K562 (cell line): ENCODE results near the gene PRPF6. TPM values are rescaled to one million over a fixed set of nuclear protein-coding genes. Genes with fewer than 3 reads are reported as not detected.

Experiments
- ATAC-seq: fragments of 200-7000 bp; cut with Tn5 transposase; 3 replicates; pipeline ENCODE4 v1.9.1; 2020; ENCODE audit warnings: moderate library complexity
- BruUV-seq: library from RNA; stranded (reverse); fragments of 400-500 nt; replicated peaks from 2 replicates; lab custom pipeline; 2021; lab: Mats Ljungman, UMichigan
- CTCF ChIA-PET: fragments of 300-600 bp; formaldehyde crosslinking; extraction: SDS; loops from one replicate; lab custom pipeline; 2021; ENCODE audit warnings: low intra/inter-chr PET ratio; lab: Yijun Ruan, JAX
- POLR2A ChIA-PET: fragments of 300-600, 350-650 bp; sonication (Branson Sonifier 250); formaldehyde crosslinking; extraction: SDS; loops from one replicate; lab custom pipeline; 2021; ENCODE audit warnings: antibody characterized with exemption, inconsistent platforms; lab: Yijun Ruan, JAX
- DNase-seq, 4 experiments: peaks; one replicate each; pipeline versions ENCODE4 v3.0.0 to v3.0.0-alpha.2; 2011 to 2018; ENCODE audit warnings: low spot score in 3 of 4, mixed read lengths in 3 of 4; ENCODE audit errors: extremely low read depth in 1 of 4
- FAIRE-seq: peaks from 2 replicates; lab custom pipeline; 2011; peaks lifted over from hg19 to GRCh38; lab: Jason Lieb, UNC
- H2AFZ ChIP-seq: 2 replicates; pipeline ENCODE4 v1.6.0; 2011; ENCODE audit warnings: low read depth, low read length, control low read depth, inconsistent platforms
- H3K27ac ChIP-seq: fragments of 200-600 bp; 3 replicates; pipeline ENCODE4 v1.8.0; 2011; ENCODE audit warnings: low read depth, mild to moderate bottlenecking, control low read depth, inconsistent platforms, low read length, moderate library complexity, mixed read lengths; ENCODE audit errors: extremely low read depth
- H3K27me3 ChIP-seq, 2 experiments: fragments of 300-600 bp in 1 of 2; 2 replicates in 1 of 2; 3 replicates in 1 of 2; pipeline versions ENCODE4 v1.6.0 to v1.8.0; 2011; ENCODE audit warnings: inconsistent platforms in 2 of 2, low read length in 2 of 2, mild to moderate bottlenecking in 1 of 2, mixed read lengths in 1 of 2, moderate library complexity in 1 of 2; ENCODE audit not compliant: control insufficient read depth in 2 of 2, insufficient read depth in 2 of 2
- H3K36me3 ChIP-seq: fragments of 300-600 bp; 3 replicates; pipeline ENCODE4 v1.8.0; 2011; ENCODE audit warnings: mild to moderate bottlenecking, low read length, inconsistent platforms; ENCODE audit not compliant: control insufficient read depth, insufficient read depth
- H3K4me1 ChIP-seq, 2 experiments: fragments of 200-600 bp in 1 of 2; replicated peaks in 1 of 2; 2 replicates in 1 of 2; 3 replicates in 1 of 2; pipeline versions ENCODE4 v1.5.1 to v1.8.0; 2011; ENCODE audit warnings: inconsistent platforms in 2 of 2, low read length in 2 of 2, mild to moderate bottlenecking in 1 of 2, mixed read lengths in 1 of 2, moderate library complexity in 1 of 2; ENCODE audit not compliant: control insufficient read depth in 2 of 2, insufficient read depth in 2 of 2
- H3K4me2 ChIP-seq: 2 replicates; pipeline ENCODE4 v1.6.1; 2011; ENCODE audit warnings: low read length, control low read depth, inconsistent platforms, mixed read lengths; ENCODE audit not compliant: insufficient read depth
- H3K4me3 ChIP-seq: fragments of 200-600 bp; sonication (generic), shearing (Covaris generic); 2 replicates; pipeline ENCODE4 v1.5.1; 2016; ENCODE audit warnings: control low read depth, inconsistent platforms
- H3K79me2 ChIP-seq: fragments of 200-600 bp; 3 replicates; pipeline ENCODE4 v1.8.0; 2011; ENCODE audit warnings: low read length, inconsistent platforms; ENCODE audit not compliant: control insufficient read depth, insufficient read depth
- H3K9ac ChIP-seq, 2 experiments: 2 replicates each; pipeline versions ENCODE4 v1.6.0 to v1.6.1; 2011; ENCODE audit warnings: low read depth in 2 of 2, low read length in 2 of 2, control low read depth in 1 of 2, inconsistent platforms in 1 of 2, mild to moderate bottlenecking in 1 of 2, mixed read lengths in 1 of 2; ENCODE audit not compliant: insufficient read depth in 1 of 2
- H3K9me1 ChIP-seq: one replicate; pipeline ENCODE4 v1.6.0; 2011; ENCODE audit warnings: inconsistent platforms, mild to moderate bottlenecking, low read length, moderate library complexity; ENCODE audit not compliant: control insufficient read depth, insufficient read depth
- H3K9me3 ChIP-seq: replicated peaks from 2 replicates; pipeline ENCODE4 v1.5.1; 2011; ENCODE audit warnings: low read depth, low read length, inconsistent platforms; ENCODE audit not compliant: control insufficient read depth, insufficient read depth
- H4K20me1 ChIP-seq: replicated peaks from 2 replicates; pipeline ENCODE4 v1.6.1; 2011; ENCODE audit warnings: low read length, inconsistent platforms, mixed read lengths; ENCODE audit not compliant: control insufficient read depth, insufficient read depth
- ESRRA ChIP-seq: fragments of 450-650 bp; IDR thresholded peaks from 2 replicates; pipeline ENCODE4 v1.6.1; 2014; ENCODE audit warnings: low read depth, mild to moderate bottlenecking, moderate library complexity, borderline replicate concordance
- POLR2G ChIP-seq: fragments of 200-400 bp; formaldehyde crosslinking; IDR thresholded peaks from 2 replicates; pipeline ENCODE4 v1.6.1; 2017; ENCODE audit warnings: low read depth, mild to moderate bottlenecking, antibody characterized with exemption, low read length, moderate library complexity
- SIX5 ChIP-seq, 2 experiments: IDR thresholded peaks; 2 replicates each; pipeline ENCODE4 v1.6.1; 2011; ENCODE audit warnings: low read length in 2 of 2, borderline replicate concordance in 1 of 2, low read depth in 1 of 2, mild to moderate bottlenecking in 1 of 2, moderate library complexity in 1 of 2; ENCODE audit not compliant: insufficient read depth in 1 of 2
- STAG1 ChIP-seq: sonication (generic); formaldehyde crosslinking; IDR thresholded peaks from 2 replicates; pipeline ENCODE4 v1.5.0; 2020; ENCODE audit warnings: missing genetic modification reagents, borderline replicate concordance
- TSC22D4 ChIP-seq: fragments of 450-650 bp; IDR thresholded peaks from 2 replicates; pipeline ENCODE4 v1.6.1; 2016; ENCODE audit warnings: missing genetic modification characterization, missing biosample characterization, control low read depth
- VEZF1 ChIP-seq: fragments of 200-800 bp; sonication (Bioruptor generic); IDR thresholded peaks from 2 replicates; pipeline ENCODE4 v1.6.1; 2017; ENCODE audit warnings: missing genetic modification characterization, missing compliant biosample characterization
- ZNF224 ChIP-seq: sonication (generic); formaldehyde crosslinking; IDR thresholded peaks from 2 replicates; pipeline ENCODE4 v1.8.0; 2022; ENCODE audit warnings: mild to moderate bottlenecking, missing genetic modification reagents
- ZNF354B ChIP-seq: fragments of 250-450 bp; sonication (Bioruptor Pico); IDR thresholded peaks from 2 replicates; pipeline ENCODE4 v1.4.0; 2020
- ZNF431 ChIP-seq: sonication (generic); formaldehyde crosslinking; IDR thresholded peaks from 2 replicates; pipeline ENCODE4 v1.8.0; 2022; ENCODE audit warnings: mild to moderate bottlenecking, missing genetic modification reagents
- whole genome bisulfite sequencing: fragments of 100-300 bp; shearing (Covaris generic); methylation state at CpG from one replicate; pipeline ENCODE4 v1.1.6; 2016; ENCODE audit warnings: low coverage, mixed read lengths; ENCODE audit not compliant: insufficient coverage; ENCODE audit errors: missing lambda C conversion rate; 5-methylcytosine and 5-hydroxymethylcytosine counted together
- in situ Hi-C: fragments of 300-500 bp; cut with MboI; formaldehyde crosslinking; loops from 4 replicates; pipeline ENCODE4 v1.15.0; 2018; ENCODE audit warnings: inconsistent platforms, mixed read lengths
- intact Hi-C: fragments of 100-400 bp; cut with micrococcal nuclease; formaldehyde crosslinking; loops from 2 replicates; pipeline ENCODE4 v1.14.2; 2022
- polyA plus RNA-seq, 8 experiments: library from polyadenylated mRNA; depleted of rRNA in 4 of 8; stranded (reverse) in 5 of 8; unstranded in 3 of 8; fragments of >200 nt; fragmentation: Nextera tagmentation in 2 of 8; fragmentation: Illumina TruSeq in 1 of 8; extraction: Ambion mirVana in 2 of 8; extraction: Trizol in 1 of 8; gene quantifications; 2 replicates each; pipeline versions ENCODE4 v1.2.1 to v1.2.3, GENCODE V29; 2011 to 2014; ENCODE audit warnings: inconsistent platforms in 1 of 8, missing spikeins in 1 of 8
- total RNA-seq, 7 experiments: library from RNA; depleted of rRNA in 6 of 7; stranded (reverse); fragments of >200 nt in 6 of 7; fragmentation: Illumina TruSeq in 2 of 7; extraction: Trizol in 2 of 7; gene quantifications; 2 replicates each; pipeline versions ENCODE4 v1.2.1 to v1.2.3, GENCODE V29; 2011 to 2021; ENCODE audit warnings: low replicate concordance in 1 of 7
- TF ChIP-seq, protein P1 (sequence below): fragments of 250-450 bp; sonication (Bioruptor Pico); IDR thresholded peaks from 2 replicates; pipeline ENCODE4 v1.5.0; 2021

PRPF6 gene
- total and polyA plus RNA-seq, 9 of the 15 experiments (the other 6 are each of a cell fraction or from before 2014, with no cell fraction given), result 4.2 to 83.2 (median 59.9) TPM

GRCh38 chr20:64047968-64048401, 67.1 kb downstream of the PRPF6 start (continued):
- no peak for TF ChIP-seq VEZF1
- TF ChIP-seq TSC22D4, result no peak
- no peak for TF ChIP-seq ESRRA
- peak; percentile 46; the same call in 1 of the 2 replicates for TF ChIP-seq POLR2G

GRCh38 chr20:64048402-64049044, 67.6 kb downstream of the PRPF6 start:
- intact Hi-C loops (no loop called here), in situ Hi-C loops (no loop called here)
- ChIA-PET CTCF (no interaction called here), POLR2A (interaction anchor here (1.0 to 1.1 kb wide), 2 partner anchors 9 kb away, joined by 3 read pairs; no protein-coding TSS in a partner anchor)
- Histone ChIP-seq H3K4me2 (peak overlapping the region; percentile 52; the same call in 1 of the 2 replicates), H2AFZ (no peak overlapping the region), H4K20me1 (no peaks in the 10 kb centered on the region), H3K9me3 (no peaks in the 10 kb centered on the region), H3K4me3 (peak overlapping the region; percentile 44), H3K9ac (peak overlapping the region; percentile 41 to 93; a peak in 3 of 4 replicates), H3K9me1 (peaks cover 4% of the 10 kb centered on the region), H3K79me2 (peaks cover 12% of the 10 kb centered on the region), H3K27ac (peak overlapping the region; percentile 54; the same call in 1 of the 3 replicates), H3K4me1 (peaks cover 35 to 80% of the 10 kb centered on the region in 2 experiments), H3K36me3 (peaks cover 12% of the 10 kb centered on the region; the same call in 1 of the 3 replicates), H3K27me3 (no peaks in the 10 kb centered on the region)
- DNase-seq (peak in 2 of 4 experiments; percentile 57), ATAC-seq (no peak), FAIRE-seq (no peak)
- BruUV-seq, result no TSS peak
- WGBS, result 6% methylated on average over 13 of the region's 101 CpGs
- TF ChIP-seq, protein P1, sequence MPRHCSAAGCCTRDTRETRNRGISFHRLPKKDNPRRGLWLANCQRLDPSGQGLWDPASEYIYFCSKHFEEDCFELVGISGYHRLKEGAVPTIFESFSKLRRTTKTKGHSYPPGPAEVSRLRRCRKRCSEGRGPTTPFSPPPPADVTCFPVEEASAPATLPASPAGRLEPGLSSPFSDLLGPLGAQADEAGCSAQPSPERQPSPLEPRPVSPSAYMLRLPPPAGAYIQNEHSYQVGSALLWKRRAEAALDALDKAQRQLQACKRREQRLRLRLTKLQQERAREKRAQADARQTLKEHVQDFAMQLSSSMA (CRISPR knock-in tag), result no peak
- no peak for TF ChIP-seq ZNF354B (CRISPR knock-in tag)
- TF ChIP-seq SIX5 (IDR thresholded peaks at IDR 0.05; ENCODE audit: borderline replicate concordance in 1 of 2, insufficient read depth in 1 of 2, low read depth in 1 of 2, low read length in 2 of 2), result no peak
- no peak for TF ChIP-seq ZNF224 (CRISPR knock-in tag)
- TF ChIP-seq STAG1, result no peak
- TF ChIP-seq ZNF431 (CRISPR knock-in tag), result no peak
